HepG2 (cell line): Measurements from ENCODE around the gene TOM1L2. TPM values are rescaled to one million over a fixed set of nuclear protein-coding genes. Genes with fewer than 3 reads are reported as not detected.

Experiments used
- CEBPB ChIP-seq: IDR thresholded peaks from 2 replicates; pipeline ENCODE4 v1.6.1; 2011; ENCODE audit warnings: low read depth, low read length, improper control_type of control experiment, borderline replicate concordance
- FOSL2 ChIP-seq: sonication (generic); formaldehyde crosslinking; IDR thresholded peaks from 2 replicates; pipeline ENCODE4 v1.4.0; 2020; ENCODE audit warnings: missing genetic modification reagents
- JUND ChIP-seq: sonication (generic); formaldehyde crosslinking; IDR thresholded peaks from 2 replicates; pipeline ENCODE4 v1.8.0; 2022; ENCODE audit warnings: mild to moderate bottlenecking, missing genetic modification reagents
- LCORL ChIP-seq, 2 experiments: fragments of 450-650 bp in 1 of 2; sonication (generic) in 1 of 2; formaldehyde crosslinking in 1 of 2; IDR thresholded peaks; 2 replicates each; pipeline versions ENCODE4 v1.5.0 to v1.6.1; 2017 to 2020; ENCODE audit warnings: antibody characterized with exemption in 1 of 2, missing genetic modification reagents in 1 of 2
- MXI1 ChIP-seq: IDR thresholded peaks from 3 replicates; pipeline ENCODE4 v1.6.1; 2012; ENCODE audit warnings: low read depth, low read length, inconsistent platforms, borderline replicate concordance
- RBFOX2 ChIP-seq: fragments of 200-400 bp; formaldehyde crosslinking; IDR thresholded peaks from 2 replicates; pipeline ENCODE4 v1.6.1; 2017; ENCODE audit warnings: low read depth, mild to moderate bottlenecking, low read length
- RNF2 ChIP-seq: fragments of 450-650 bp; conservative IDR thresholded peaks from 2 replicates; pipeline ENCODE4 v1.6.1; 2016; ENCODE audit warnings: low read depth
- STAG1 ChIP-seq: sonication (generic); formaldehyde crosslinking; IDR thresholded peaks from 2 replicates; pipeline ENCODE4 v1.4.0; 2020; ENCODE audit warnings: missing genetic modification reagents
- ZFYVE20 ChIP-seq: sonication (generic); formaldehyde crosslinking; IDR thresholded peaks from 2 replicates; pipeline ENCODE4 v1.8.0; 2023; ENCODE audit warnings: low read depth, mild to moderate bottlenecking, moderate library complexity, missing genetic modification reagents, borderline replicate concordance
- ZNF792 ChIP-seq: IDR thresholded peaks from 2 replicates; pipeline ENCODE4 v1.6.1; 2016
- polyA plus RNA-seq, 8 experiments: library from polyadenylated mRNA; depleted of rRNA in 3 of 8; stranded (reverse) in 7 of 8; unstranded in 1 of 8; fragments of >200 nt; fragmentation: Illumina TruSeq in 4 of 8; extraction: Trizol in 4 of 8; gene quantifications; 2 replicates each; pipeline versions ENCODE4 v1.2.1 to v1.2.3, GENCODE V29; 2011 to 2016; ENCODE audit warnings: low read depth in 4 of 8, missing spikeins in 1 of 8, mixed read lengths in 1 of 8; ENCODE audit not compliant: insufficient read depth in 1 of 8
- total RNA-seq, 5 experiments: library from RNA; depleted of rRNA; stranded (reverse); fragments of >200 nt; fragmentation: Illumina TruSeq; extraction: Trizol; gene quantifications; 2 replicates each; pipeline ENCODE4 v1.2.3, GENCODE V29; 2016; ENCODE audit warnings: low read depth in 1 of 5
- TF ChIP-seq, protein P1 (sequence below): sonication (generic); formaldehyde crosslinking; IDR thresholded peaks from 2 replicates; pipeline ENCODE4 v1.4.0; 2020; ENCODE audit warnings: missing genetic modification reagents
- TF ChIP-seq, protein P2 (sequence below): IDR thresholded peaks from 2 replicates; pipeline ENCODE4 v1.6.1; 2016
- TF ChIP-seq, protein P3 (sequence below): IDR thresholded peaks from 2 replicates; pipeline ENCODE4 v1.6.1; 2016; ENCODE audit warnings: low read depth, control low read depth
- TF ChIP-seq, protein P4 (sequence below), 2 experiments: fragments of 450-650 bp in 1 of 2; sonication (generic) in 1 of 2; formaldehyde crosslinking; IDR thresholded peaks; 2 replicates each; pipeline versions ENCODE4 v1.5.0 to v1.8.0; 2020 to 2022; ENCODE audit warnings: mild to moderate bottlenecking in 1 of 2, missing genetic modification reagents in 1 of 2
- TF ChIP-seq, protein P5 (sequence below): fragments of 450-650 bp; IDR thresholded peaks from 2 replicates; pipeline ENCODE4 v1.6.1; 2016
- TF ChIP-seq, protein P6 (sequence below): IDR thresholded peaks from 2 replicates; pipeline ENCODE4 v1.6.1; 2016; ENCODE audit warnings: missing biosample characterization, missing genetic modification reagents, low read depth
- TF ChIP-seq, protein P7 (sequence below): sonication (generic); formaldehyde crosslinking; IDR thresholded peaks from 2 replicates; pipeline ENCODE4 v1.5.1; 2020; ENCODE audit warnings: mild to moderate bottlenecking, missing genetic modification reagents

TOM1L2 gene
- total and polyA plus RNA-seq, 2 of the 13 experiments (the other 11 are each of a cell fraction or from before 2014, with no cell fraction given), result 4.7 to 7.4 TPM

DNA sequence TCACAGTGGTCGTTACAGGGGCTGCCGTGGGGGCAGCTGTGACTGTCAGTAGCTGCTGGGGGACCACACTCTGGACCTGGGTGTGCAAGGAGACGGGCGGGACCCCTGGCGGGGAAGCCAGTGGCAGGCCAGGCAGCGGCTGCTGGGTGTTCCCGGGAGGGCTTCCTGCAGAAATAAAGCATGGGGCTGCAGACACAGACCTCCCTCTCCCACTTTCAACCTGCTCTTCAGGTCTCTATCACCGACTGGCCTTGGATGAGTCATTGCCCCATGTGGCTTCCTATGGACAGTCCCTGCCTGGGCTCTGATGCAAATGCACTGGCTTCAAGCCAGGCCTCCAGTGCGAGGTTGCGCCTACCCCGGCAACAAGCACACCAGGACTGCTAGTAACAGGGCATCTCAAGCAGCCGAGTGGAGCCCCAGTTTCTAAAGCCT, 152.6 kb downstream of the TOM1L2 start (continued):
- TF ChIP-seq ZNF792 (CRISPR knock-in tag) (peak; percentile 82; the same call in 1 of the 2 replicates), MXI1 (peak; percentile 80; the same call in 1 of the 3 replicates), LCORL (IDR thresholded peaks at IDR 0.05) (no peak), LCORL (CRISPR knock-in tag; IDR thresholded peaks at IDR 0.05) (peak; percentile 50; the same call in 1 of the 2 replicates), STAG1 (0 out of 2 replicates have a peak, but pooled peaks have one; percentile 8), JUND (CRISPR knock-in tag) (peak; percentile 38; the same call in 1 of the 2 replicates), ZFYVE20 (CRISPR knock-in tag) (no peak), FOSL2 (peak; percentile 97), CEBPB (peak; percentile 74; the same call in 1 of the 2 replicates), RBFOX2 (peak; percentile 36), RNF2 (no peak)
- TF ChIP-seq, protein P1, sequence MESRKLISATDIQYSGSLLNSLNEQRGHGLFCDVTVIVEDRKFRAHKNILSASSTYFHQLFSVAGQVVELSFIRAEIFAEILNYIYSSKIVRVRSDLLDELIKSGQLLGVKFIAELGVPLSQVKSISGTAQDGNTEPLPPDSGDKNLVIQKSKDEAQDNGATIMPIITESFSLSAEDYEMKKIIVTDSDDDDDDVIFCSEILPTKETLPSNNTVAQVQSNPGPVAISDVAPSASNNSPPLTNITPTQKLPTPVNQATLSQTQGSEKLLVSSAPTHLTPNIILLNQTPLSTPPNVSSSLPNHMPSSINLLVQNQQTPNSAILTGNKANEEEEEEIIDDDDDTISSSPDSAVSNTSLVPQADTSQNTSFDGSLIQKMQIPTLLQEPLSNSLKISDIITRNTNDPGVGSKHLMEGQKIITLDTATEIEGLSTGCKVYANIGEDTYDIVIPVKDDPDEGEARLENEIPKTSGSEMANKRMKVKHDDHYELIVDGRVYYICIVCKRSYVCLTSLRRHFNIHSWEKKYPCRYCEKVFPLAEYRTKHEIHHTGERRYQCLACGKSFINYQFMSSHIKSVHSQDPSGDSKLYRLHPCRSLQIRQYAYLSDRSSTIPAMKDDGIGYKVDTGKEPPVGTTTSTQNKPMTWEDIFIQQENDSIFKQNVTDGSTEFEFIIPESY, result 0 out of 2 replicates have a peak, but pooled peaks have one; percentile 33
- TF ChIP-seq, protein P2, sequence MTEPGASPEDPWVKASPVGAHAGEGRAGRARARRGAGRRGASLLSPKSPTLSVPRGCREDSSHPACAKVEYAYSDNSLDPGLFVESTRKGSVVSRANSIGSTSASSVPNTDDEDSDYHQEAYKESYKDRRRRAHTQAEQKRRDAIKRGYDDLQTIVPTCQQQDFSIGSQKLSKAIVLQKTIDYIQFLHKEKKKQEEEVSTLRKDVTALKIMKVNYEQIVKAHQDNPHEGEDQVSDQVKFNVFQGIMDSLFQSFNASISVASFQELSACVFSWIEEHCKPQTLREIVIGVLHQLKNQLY (CRISPR knock-in tag), result no peak
- TF ChIP-seq, protein P3, sequence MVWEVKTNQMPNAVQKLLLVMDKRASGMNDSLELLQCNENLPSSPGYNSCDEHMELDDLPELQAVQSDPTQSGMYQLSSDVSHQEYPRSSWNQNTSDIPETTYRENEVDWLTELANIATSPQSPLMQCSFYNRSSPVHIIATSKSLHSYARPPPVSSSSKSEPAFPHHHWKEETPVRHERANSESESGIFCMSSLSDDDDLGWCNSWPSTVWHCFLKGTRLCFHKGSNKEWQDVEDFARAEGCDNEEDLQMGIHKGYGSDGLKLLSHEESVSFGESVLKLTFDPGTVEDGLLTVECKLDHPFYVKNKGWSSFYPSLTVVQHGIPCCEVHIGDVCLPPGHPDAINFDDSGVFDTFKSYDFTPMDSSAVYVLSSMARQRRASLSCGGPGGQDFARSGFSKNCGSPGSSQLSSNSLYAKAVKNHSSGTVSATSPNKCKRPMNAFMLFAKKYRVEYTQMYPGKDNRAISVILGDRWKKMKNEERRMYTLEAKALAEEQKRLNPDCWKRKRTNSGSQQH (CRISPR knock-in tag), result no peak
- TF ChIP-seq, protein P4, sequence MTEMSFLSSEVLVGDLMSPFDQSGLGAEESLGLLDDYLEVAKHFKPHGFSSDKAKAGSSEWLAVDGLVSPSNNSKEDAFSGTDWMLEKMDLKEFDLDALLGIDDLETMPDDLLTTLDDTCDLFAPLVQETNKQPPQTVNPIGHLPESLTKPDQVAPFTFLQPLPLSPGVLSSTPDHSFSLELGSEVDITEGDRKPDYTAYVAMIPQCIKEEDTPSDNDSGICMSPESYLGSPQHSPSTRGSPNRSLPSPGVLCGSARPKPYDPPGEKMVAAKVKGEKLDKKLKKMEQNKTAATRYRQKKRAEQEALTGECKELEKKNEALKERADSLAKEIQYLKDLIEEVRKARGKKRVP (CRISPR knock-in tag; IDR thresholded peaks at IDR 0.05), result peak in 1 of 2 experiments; percentile 48; a peak in 1 of 4 replicates
- TF ChIP-seq, protein P5, sequence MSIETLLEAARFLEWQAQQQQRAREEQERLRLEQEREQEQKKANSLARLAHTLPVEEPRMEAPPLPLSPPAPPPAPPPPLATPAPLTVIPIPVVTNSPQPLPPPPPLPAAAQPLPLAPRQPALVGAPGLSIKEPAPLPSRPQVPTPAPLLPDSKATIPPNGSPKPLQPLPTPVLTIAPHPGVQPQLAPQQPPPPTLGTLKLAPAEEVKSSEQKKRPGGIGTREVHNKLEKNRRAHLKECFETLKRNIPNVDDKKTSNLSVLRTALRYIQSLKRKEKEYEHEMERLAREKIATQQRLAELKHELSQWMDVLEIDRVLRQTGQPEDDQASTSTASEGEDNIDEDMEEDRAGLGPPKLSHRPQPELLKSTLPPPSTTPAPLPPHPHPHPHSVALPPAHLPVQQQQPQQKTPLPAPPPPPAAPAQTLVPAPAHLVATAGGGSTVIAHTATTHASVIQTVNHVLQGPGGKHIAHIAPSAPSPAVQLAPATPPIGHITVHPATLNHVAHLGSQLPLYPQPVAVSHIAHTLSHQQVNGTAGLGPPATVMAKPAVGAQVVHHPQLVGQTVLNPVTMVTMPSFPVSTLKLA, result peak; percentile 26; the same call in 1 of the 2 replicates
- TF ChIP-seq, protein P6, sequence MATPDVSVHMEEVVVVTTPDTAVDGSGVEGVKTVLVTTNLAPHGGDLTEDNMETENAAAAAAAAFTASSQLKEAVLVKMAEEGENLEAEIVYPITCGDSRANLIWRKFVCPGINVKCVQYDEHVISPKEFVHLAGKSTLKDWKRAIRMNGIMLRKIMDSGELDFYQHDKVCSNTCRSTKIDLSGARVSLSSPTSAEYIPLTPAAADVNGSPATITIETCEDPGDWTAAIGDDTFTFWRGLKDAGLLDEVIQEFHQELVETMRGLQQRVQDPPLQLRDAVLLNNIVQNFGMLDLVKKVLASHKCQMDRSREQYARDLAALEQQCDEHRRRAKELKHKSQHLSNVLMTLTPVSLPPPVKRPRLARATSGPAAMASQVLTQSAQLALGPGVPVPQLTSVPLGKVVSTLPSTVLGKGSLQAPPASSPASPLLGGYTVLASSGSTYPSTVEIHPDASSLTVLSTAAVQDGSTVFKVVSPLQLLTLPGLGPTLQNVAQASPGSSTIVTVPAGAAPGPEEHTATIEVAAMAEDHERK (CRISPR knock-in tag), result no peak
- TF ChIP-seq, protein P7, sequence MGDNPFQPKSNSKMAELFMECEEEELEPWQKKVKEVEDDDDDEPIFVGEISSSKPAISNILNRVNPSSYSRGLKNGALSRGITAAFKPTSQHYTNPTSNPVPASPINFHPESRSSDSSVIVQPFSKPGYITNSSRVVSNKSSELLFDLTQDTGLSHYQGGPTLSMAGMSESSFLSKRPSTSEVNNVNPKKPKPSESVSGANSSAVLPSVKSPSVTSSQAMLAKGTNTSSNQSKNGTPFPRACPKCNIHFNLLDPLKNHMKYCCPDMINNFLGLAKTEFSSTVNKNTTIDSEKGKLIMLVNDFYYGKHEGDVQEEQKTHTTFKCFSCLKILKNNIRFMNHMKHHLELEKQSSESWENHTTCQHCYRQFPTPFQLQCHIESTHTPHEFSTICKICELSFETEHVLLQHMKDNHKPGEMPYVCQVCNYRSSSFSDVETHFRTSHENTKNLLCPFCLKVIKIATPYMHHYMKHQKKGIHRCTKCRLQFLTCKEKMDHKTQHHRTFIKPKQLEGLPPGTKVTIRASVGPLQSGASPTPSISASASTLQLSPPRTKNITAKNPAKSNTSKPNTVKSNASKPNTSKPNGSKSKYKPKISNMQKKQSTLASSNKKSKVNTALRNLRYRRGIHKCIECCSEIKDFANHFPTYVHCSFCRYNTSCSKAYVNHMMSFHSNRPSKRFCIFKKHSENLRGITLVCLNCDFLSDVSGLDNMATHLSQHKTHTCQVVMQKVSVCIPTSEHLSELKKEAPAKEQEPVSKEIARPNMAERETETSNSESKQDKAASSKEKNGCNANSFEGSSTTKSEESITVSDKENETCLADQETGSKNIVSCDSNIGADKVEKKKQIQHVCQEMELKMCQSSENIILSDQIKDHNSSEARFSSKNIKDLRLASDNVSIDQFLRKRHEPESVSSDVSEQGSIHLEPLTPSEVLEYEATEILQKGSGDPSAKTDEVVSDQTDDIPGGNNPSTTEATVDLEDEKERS, result no peak
